ENCODE data around the gene NELL1.

NELL1 gene

GRCh38 chr11:21566521-21567117 is 897.2 kb downstream of the NELL1 start:
- no peak for FAIRE-seq

GRCh38 chr11:21567645-21568290 is 898.4 kb downstream of the NELL1 start:
- DNase-seq (ENCODE audit: extremely low spot score, insufficient read length, low read depth) = no peak
- no peak for FAIRE-seq

More at GRCh38 chr11:21566521-21567117, 897.2 kb downstream of the NELL1 start:
- no peak for DNase-seq (ENCODE audit: extremely low spot score, insufficient read length, low read depth)

- no peak for FAIRE-seq
These were observed 902.8 kb downstream of the NELL1 start for GRCh38 chr11:21572210-21572609.

GRCh38 chr11:21582791-21583190 is 913.4 kb downstream of the NELL1 start:
- DNase-seq (ENCODE audit: extremely low spot score, insufficient read length, low read depth) (no peak), FAIRE-seq (no peak)

More at GRCh38 chr11:21572210-21572609, 902.8 kb downstream of the NELL1 start:
- no peak for DNase-seq (ENCODE audit: extremely low spot score, insufficient read length, low read depth)

GRCh38 chr11:21588754-21589153 is 919.4 kb downstream of the NELL1 start:
- FAIRE-seq = no peak
- DNase-seq (ENCODE audit: extremely low spot score, insufficient read length, low read depth) = no peak

GRCh38 chr11:21602699-21603098 is 933.3 kb downstream of the NELL1 start:
- no peak for FAIRE-seq

GRCh38 chr11:21603886-21604285 is 934.5 kb downstream of the NELL1 start:
- FAIRE-seq = no peak
- DNase-seq (ENCODE audit: extremely low spot score, insufficient read length, low read depth) = no peak

More at GRCh38 chr11:21602699-21603098, 933.3 kb downstream of the NELL1 start:
- no peak for DNase-seq (ENCODE audit: extremely low spot score, insufficient read length, low read depth)

GRCh38 chr11:21604564-21604963 is 935.2 kb downstream of the NELL1 start:
- no peak for FAIRE-seq
- DNase-seq (ENCODE audit: extremely low spot score, insufficient read length, low read depth) = no peak

GRCh38 chr11:21612326-21612725 is 942.9 kb downstream of the NELL1 start:
- no peak for DNase-seq (ENCODE audit: extremely low spot score, insufficient read length, low read depth)
- no peak for FAIRE-seq

- FAIRE-seq (no peak), DNase-seq (ENCODE audit: extremely low spot score, insufficient read length, low read depth) (no peak)
These were observed 945.6 kb downstream of the NELL1 start for GRCh38 chr11:21614961-21615360.

- DNase-seq (ENCODE audit: extremely low spot score, insufficient read length, low read depth) (no peak), FAIRE-seq (no peak)
These were observed 946.6 kb downstream of the NELL1 start for GRCh38 chr11:21615955-21616371.

GRCh38 chr11:21622566-21622965 is 953.2 kb downstream of the NELL1 start:
- DNase-seq (ENCODE audit: extremely low spot score, insufficient read length, low read depth) (no peak), FAIRE-seq (no peak)

- no peak for FAIRE-seq
- no peak for DNase-seq (ENCODE audit: extremely low spot score, insufficient read length, low read depth)
These were observed 953.6 kb downstream of the NELL1 start for GRCh38 chr11:21622995-21623394.
